ENCODE data around the gene IGF2BP2.

DNA sequence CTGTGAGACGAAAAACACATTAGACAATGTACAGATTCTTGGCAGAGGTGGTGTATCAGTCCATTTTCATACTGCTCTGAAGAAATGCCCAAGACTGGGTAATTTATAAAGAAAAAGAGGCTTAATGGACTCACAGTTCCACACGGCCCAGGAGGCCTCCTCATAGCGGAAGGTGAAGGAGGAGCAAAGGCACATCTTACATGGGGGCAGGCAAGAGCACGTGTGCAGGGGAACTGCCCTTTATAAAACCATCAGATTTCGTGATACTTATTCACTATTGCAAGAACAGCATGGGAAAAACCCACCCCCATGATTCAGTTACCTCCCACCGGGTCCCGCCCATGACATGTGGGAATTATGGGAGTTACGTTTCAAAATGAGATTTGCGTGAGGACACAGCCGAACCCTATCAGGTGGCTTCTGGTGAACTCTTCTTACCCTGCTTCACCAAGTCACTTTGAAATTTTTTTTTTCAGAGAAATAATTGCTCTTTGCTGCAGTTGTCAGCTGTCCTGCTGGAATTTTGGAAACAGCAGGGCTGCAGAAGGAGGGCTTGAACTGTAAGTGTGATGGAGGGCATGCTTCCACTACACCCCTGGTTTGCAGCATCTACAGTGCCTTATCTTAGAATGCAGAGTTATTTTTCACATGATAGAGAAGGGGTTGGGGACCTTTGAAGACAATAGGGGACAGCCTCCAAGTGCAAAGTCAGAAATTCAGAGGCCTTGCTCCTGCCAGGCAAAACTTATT, 2.9 kb upstream of the IGF2BP2 start:
- no peak for TF ChIP-seq POLR2A (IDR thresholded peaks at IDR 0.05)
- TF ChIP-seq, protein P1, sequence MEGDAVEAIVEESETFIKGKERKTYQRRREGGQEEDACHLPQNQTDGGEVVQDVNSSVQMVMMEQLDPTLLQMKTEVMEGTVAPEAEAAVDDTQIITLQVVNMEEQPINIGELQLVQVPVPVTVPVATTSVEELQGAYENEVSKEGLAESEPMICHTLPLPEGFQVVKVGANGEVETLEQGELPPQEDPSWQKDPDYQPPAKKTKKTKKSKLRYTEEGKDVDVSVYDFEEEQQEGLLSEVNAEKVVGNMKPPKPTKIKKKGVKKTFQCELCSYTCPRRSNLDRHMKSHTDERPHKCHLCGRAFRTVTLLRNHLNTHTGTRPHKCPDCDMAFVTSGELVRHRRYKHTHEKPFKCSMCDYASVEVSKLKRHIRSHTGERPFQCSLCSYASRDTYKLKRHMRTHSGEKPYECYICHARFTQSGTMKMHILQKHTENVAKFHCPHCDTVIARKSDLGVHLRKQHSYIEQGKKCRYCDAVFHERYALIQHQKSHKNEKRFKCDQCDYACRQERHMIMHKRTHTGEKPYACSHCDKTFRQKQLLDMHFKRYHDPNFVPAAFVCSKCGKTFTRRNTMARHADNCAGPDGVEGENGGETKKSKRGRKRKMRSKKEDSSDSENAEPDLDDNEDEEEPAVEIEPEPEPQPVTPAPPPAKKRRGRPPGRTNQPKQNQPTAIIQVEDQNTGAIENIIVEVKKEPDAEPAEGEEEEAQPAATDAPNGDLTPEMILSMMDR (IDR thresholded peaks at IDR 0.05): no peak
- TF ChIP-seq EP300 (IDR thresholded peaks at IDR 0.05): no peak
